ENCODE measurements around the gene SLC6A19.

The SLC6A19 gene

GRCh38 chr5:1211701-1212100 is 10.3 kb downstream of the SLC6A19 start:
- FAIRE-seq: no peak

DNA sequence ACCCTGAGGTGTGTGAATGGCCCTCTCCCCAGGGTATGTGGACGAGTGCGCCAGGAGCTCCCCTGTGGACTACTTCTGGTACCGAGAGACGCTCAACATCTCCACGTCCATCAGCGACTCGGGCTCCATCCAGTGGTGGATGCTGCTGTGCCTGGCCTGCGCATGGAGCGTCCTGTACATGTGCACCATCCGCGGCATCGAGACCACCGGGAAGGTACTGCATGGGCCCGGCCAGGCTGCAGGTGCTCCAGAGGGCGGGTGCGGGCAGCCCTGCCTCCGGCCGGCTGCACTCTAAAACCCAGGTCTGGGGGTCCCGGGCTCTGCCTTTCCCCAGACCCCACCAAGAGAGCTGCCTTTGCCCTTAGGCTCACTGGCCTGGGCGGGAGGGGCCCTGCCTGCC is 10.9 kb downstream of the SLC6A19 start:
- no peak for FAIRE-seq

- no peak for FAIRE-seq
Observed at GRCh38 chr5:1212881-1213280, 11.5 kb downstream of the SLC6A19 start.

DNA sequence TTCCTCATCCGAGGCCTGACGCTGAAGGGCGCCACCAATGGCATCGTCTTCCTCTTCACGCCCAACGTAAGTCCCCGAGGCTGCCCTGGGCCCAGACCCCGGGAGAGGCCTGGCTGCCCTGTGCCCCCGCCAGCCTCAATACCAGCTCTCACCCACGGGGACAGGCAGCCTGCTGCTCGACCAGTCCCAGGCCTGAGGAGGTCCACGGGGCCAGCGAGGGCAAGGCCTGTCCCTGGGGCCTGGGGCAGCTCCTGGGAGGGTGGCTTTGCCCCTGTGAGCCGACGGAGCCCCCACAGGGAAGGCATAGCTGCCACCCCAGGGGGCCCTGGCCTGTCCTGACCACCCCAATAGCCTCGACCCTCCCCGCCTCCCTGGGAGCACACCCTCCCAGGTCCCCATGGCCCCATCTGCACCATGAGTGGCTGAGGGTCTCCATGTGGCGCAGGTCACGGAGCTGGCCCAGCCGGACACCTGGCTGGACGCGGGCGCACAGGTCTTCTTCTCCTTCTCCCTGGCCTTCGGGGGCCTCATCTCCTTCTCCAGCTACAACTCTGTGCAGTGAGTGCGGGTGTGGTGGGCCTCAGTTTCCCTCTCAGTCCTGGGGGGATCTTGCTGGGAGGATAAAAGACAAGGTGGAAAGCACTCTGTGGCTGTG is 12.2 kb downstream of the SLC6A19 start:
- no peak for FAIRE-seq

- FAIRE-seq: no peak
Observed at GRCh38 chr5:1214163-1214935, 13.0 kb downstream of the SLC6A19 start.

- no peak for FAIRE-seq
Observed at GRCh38 chr5:1214936-1215220, 13.5 kb downstream of the SLC6A19 start.

- FAIRE-seq: no peak
Observed at GRCh38 chr5:1215320-1216096, 14.1 kb downstream of the SLC6A19 start.

DNA sequence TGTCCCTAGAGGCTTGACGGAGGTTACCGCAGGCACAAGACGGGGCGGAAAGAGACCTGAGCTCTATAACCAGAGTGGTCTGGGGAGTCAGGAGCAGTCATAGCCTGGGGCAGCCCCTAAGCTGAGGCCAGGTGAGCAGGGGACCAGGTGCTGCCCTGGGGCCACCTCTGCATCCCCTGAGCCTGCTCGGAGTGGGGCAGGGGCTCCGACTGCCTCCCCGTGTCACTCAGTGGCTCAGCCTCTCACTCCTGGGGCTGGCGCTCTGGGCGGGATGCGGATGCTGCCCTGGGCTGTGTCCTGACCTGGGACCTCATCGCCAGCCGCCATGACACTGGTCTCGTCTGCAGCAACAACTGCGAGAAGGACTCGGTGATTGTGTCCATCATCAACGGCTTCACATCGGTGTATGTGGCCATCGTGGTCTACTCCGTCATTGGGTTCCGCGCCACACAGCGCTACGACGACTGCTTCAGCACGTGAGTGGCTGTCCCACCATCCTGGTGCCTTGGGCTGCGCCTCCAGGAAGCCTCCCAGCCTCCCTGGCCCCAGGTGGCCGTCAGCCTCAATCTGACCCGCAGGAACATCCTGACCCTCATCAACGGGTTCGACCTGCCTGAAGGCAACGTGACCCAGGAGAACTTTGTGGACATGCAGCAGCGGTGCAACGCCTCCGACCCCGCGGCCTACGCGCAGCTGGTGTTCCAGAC is 15.0 kb downstream of the SLC6A19 start:
- FAIRE-seq: no peak

- FAIRE-seq: no peak
Observed at GRCh38 chr5:1216918-1217295, 15.5 kb downstream of the SLC6A19 start.

- FAIRE-seq: no peak
Observed at GRCh38 chr5:1217596-1218206, 16.3 kb downstream of the SLC6A19 start.

DNA sequence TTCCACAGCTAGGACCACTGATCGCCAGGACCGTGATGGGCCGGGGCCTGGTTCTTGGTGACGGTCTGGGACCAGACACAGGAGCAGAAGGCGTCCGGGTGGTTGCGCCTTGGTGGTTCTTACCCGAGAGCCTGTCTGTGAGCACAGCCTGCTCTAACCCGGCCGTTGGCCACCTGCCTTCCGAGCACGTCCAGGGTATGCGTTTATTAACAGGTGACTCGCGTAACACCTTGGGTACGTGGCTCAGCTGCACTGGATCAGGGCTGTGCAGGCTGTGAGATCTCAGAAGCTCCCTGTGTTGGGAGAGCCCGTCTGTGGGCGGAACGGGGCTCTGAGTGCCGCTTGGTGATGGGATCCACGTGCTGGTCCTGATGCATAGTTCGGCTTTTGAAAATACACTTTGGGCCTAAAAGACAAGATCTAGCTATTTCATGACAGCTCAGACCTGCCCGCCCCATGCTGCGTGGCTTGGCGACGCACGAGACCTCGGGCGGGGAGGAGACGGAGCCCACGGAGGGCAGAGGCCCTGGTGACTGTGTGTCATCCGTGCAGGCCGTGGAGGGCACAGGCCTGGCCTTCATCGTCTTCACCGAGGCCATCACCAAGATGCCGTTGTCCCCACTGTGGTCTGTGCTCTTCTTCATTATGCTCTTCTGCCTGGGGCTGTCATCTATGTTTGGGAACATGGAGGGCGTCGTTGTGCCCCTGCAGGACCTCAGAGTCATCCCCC is 17.1 kb downstream of the SLC6A19 start:
- no peak for FAIRE-seq

- no peak for FAIRE-seq
Observed at GRCh38 chr5:1219098-1219767, 17.8 kb downstream of the SLC6A19 start.

DNA sequence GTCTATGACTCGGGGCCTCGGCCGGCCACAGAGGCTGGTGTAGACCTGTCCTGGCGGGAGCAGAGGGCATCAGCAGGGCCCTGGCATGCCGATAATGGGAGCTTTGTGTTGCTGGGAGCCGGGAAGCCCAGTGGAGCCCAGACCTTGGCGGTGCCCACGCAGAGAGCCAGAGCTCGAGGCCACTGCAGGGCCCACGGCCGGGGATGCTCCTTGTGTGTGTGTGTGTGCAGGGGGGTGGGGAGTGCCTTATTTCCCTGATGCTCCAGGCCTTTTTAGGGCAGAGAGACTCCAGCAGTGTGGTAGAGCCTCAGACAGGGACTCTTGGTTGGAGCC is 18.3 kb downstream of the SLC6A19 start:
- no peak for FAIRE-seq

DNA sequence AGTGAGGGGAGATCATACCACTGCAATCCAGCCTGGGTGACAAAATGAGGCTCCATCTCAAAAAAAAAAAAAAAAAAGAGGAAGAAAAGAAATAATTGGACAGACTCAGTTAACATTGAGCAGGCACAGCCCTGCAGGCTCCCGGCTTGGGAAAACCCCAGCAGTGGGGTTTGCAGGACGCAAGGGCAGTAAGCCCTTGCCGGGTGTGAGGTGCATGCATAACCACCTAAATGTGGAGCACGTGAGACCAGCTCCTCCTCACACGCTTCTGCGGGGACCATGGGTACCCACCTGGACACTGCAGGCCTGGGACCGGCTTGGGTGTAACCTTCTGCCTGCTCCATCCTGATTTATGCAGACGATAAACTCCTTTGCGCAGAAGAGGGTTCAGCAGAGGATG is 19.0 kb downstream of the SLC6A19 start:
- FAIRE-seq: no peak

GRCh38 chr5:1220831-1221230 is 19.4 kb downstream of the SLC6A19 start:
- FAIRE-seq: no peak

DNA sequence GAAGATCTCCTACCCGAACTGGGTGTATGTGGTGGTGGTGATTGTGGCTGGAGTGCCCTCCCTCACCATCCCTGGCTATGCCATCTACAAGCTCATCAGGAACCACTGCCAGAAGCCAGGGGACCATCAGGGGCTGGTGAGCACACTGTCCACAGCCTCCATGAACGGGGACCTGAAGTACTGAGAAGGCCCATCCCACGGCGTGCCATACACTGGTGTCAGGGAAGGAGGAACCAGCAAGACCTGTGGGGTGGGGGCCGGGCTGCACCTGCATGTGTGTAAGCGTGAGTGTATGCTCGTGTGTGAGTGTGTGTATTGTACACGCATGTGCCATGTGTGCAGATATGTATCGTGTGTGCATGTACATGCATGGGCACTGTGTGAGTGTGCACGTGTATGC is 20.3 kb downstream of the SLC6A19 start:
- FAIRE-seq: no peak

DNA sequence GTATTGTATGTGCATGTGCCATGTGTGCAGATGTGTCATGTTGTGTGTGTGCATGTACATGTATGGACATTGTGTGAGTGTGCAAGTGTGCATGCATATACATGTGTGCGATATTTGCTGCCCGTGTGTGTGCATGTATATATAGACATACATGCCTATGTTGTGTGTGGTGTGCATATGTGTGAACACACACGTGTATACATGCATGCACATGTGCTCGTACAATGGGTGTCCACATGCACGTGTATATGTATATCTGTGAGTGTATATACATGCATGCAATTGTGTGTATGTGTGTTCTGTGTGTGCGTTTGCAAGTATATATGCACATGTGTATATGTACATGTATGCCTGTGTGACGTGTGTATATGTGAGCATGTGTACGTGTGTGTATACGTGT is 20.8 kb downstream of the SLC6A19 start:
- FAIRE-seq: no peak

DNA sequence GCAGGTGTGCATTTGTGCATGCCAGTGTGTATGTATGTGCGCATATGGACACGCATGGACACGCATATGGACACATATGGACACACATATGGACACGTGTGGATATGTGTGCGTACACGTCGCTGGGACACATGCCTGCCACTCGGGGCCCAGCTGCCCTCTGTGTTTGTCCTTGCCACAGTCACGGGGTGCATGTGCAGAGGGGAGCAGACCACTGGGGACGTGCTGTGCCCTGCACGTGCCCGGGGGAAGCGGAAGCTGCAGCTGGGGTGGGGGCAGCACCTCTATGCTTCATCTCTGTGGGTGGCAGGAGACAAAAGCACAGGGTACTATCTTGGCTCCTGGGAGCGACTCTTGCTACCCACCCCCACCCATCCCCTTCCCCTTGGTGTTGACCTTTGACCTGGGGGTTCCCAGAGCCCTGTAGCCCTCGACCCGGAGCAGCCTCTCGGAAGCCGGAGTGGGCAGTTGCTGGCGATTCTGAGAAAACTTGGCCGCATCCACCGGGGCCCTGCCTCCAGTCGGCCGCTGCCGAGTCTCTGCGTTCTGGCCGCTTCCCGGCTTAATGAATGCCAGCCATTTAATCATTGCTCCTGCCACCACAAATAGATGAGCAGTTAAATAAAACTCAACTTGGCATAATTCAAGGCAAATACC is 21.4 kb downstream of the SLC6A19 start:
- no peak for FAIRE-seq

- no peak for FAIRE-seq
Observed at GRCh38 chr5:1223278-1223670, 21.9 kb downstream of the SLC6A19 start.

- FAIRE-seq: no peak
Observed at GRCh38 chr5:1224631-1225030, 23.2 kb downstream of the SLC6A19 start.

DNA sequence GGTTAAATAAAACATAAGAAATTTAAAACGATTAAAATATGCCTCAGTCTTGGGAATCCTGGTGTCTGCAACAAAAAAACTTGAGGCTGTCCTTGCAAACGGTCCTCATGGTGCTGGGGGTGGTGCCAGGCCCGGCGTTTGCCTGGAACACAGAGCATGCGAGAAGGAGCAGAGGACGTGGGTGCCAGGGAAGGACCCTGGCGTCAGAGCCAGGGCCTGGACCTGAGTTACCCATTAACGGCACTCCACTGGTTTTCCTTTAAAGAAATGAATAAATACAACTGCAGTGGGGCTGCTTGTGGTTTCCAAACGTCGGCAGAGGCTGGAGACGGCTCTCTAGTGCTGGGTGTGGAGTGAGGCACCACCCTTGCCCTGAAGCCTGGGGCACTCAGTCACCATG is 23.7 kb downstream of the SLC6A19 start, which contains the start of gene SLC6A18:
TSS of gene SLC6A18 (plus strand) at position 301 of the 400 bp plus-strand sequence. CDS start at position 398, 97 bp downstream.
- no peak for FAIRE-seq

All from TTC549 (cell line).